H9 (cell line): ENCODE results near the gene TP73. TPM values are rescaled to one million over a fixed set of nuclear protein-coding genes. Genes with fewer than 3 reads are reported as not detected.

ENCODE experiments used
- DNase-seq: peaks from one replicate; pipeline ENCODE4 v3.0.0-alpha.2; 2017
- H2AFZ ChIP-seq: one replicate; pipeline ENCODE4 v1.6.1; 2013; ENCODE audit warnings: mild to moderate bottlenecking, low read length, control low read depth, moderate library complexity
- H2AK5ac ChIP-seq: 2 replicates; pipeline ENCODE4 v1.6.1; 2013; ENCODE audit warnings: low read length, control low read depth, mixed read lengths; ENCODE audit not compliant: insufficient read length
- H2BK120ac ChIP-seq: one replicate; pipeline ENCODE4 v1.6.1; 2013; ENCODE audit warnings: low read depth, mild to moderate bottlenecking, low read length, control low read depth, inconsistent platforms; ENCODE audit not compliant: poor library complexity, severe bottlenecking
- H2BK12ac ChIP-seq: 2 replicates; pipeline ENCODE4 v1.6.1; 2013; ENCODE audit warnings: low read length, control low read depth, mixed read lengths, low read depth; ENCODE audit not compliant: insufficient read length
- H2BK15ac ChIP-seq: 2 replicates; pipeline ENCODE4 v1.6.1; 2013; ENCODE audit warnings: low read depth, low read length, control low read depth
- H2BK20ac ChIP-seq: one replicate; pipeline ENCODE4 v1.6.1; 2013; ENCODE audit warnings: low read depth, mild to moderate bottlenecking, low read length, control low read depth, inconsistent platforms; ENCODE audit not compliant: poor library complexity, severe bottlenecking
- H2BK5ac ChIP-seq: 2 replicates; pipeline ENCODE4 v1.6.1; 2013; ENCODE audit warnings: low read length, control low read depth, mixed read lengths; ENCODE audit not compliant: insufficient read length
- H3K14ac ChIP-seq: 2 replicates; pipeline ENCODE4 v1.6.1; 2013; ENCODE audit warnings: low read length, control low read depth; ENCODE audit not compliant: insufficient read depth
- H3K18ac ChIP-seq: 2 replicates; pipeline ENCODE4 v1.6.1; 2013; ENCODE audit warnings: low read depth, mild to moderate bottlenecking, mixed read lengths, low read length, control low read depth; ENCODE audit not compliant: insufficient read length
- H3K23ac ChIP-seq: 2 replicates; pipeline ENCODE4 v1.6.1; 2013; ENCODE audit warnings: low read length, control low read depth, mixed read lengths, low read depth; ENCODE audit not compliant: insufficient read length
- H3K23me2 ChIP-seq: 2 replicates; pipeline ENCODE4 v1.6.1; 2013; ENCODE audit warnings: low read depth, mild to moderate bottlenecking, mixed read lengths, low read length, control low read depth; ENCODE audit not compliant: insufficient read length, poor library complexity, severe bottlenecking
- H3K27ac ChIP-seq: 2 replicates; pipeline ENCODE4 v1.5.1; 2013; ENCODE audit warnings: low read length, control low read depth, mixed read lengths, low read depth; ENCODE audit not compliant: insufficient read length
- H3K27me3 ChIP-seq: 2 replicates; pipeline ENCODE4 v1.6.1; 2013; ENCODE audit warnings: low read length, control low read depth, inconsistent platforms; ENCODE audit not compliant: insufficient read depth
- H3K4ac ChIP-seq: 2 replicates; pipeline ENCODE4 v1.6.1; 2013; ENCODE audit warnings: low read depth, mild to moderate bottlenecking, control low read depth, inconsistent platforms, low read length, moderate library complexity
- H3K4me1 ChIP-seq: 2 replicates; pipeline ENCODE4 v1.6.1; 2013; ENCODE audit warnings: low read length, control low read depth, inconsistent platforms; ENCODE audit not compliant: insufficient read depth
- H3K4me2 ChIP-seq: 2 replicates; pipeline ENCODE4 v1.6.1; 2013; ENCODE audit warnings: low read length, control low read depth, mixed read lengths; ENCODE audit not compliant: insufficient read length, insufficient read depth
- H3K56ac ChIP-seq: 2 replicates; pipeline ENCODE4 v1.6.1; 2013; ENCODE audit warnings: low read depth, mild to moderate bottlenecking, mixed read lengths, low read length, control low read depth; ENCODE audit not compliant: insufficient read length
- H3K79me1 ChIP-seq: 2 replicates; pipeline ENCODE4 v1.6.1; 2013; ENCODE audit warnings: low read depth, mild to moderate bottlenecking, moderate library complexity, low read length, control low read depth, inconsistent platforms; ENCODE audit not compliant: insufficient read depth, poor library complexity, severe bottlenecking
- H3K79me2 ChIP-seq: 2 replicates; pipeline ENCODE4 v1.6.1; 2013; ENCODE audit warnings: low read length, control low read depth, inconsistent platforms; ENCODE audit not compliant: insufficient read depth
- H3K9ac ChIP-seq: 2 replicates; pipeline ENCODE4 v1.6.1; 2013; ENCODE audit warnings: low read length, control low read depth, mixed read lengths; ENCODE audit not compliant: insufficient read length; ENCODE audit errors: extremely low read depth
- H3K9me3 ChIP-seq: one replicate; pipeline ENCODE4 v1.6.1; 2013; ENCODE audit warnings: low read depth, low read length, inconsistent platforms; ENCODE audit not compliant: control insufficient read depth
- H3T11ph ChIP-seq: one replicate; pipeline ENCODE4 v1.6.1; 2013; ENCODE audit warnings: mild to moderate bottlenecking, low read length, control low read depth, inconsistent platforms
- H4K20me1 ChIP-seq: one replicate; pipeline ENCODE4 v1.6.1; 2013; ENCODE audit not compliant: control insufficient read depth, insufficient read length, insufficient read depth
- H4K5ac ChIP-seq: 2 replicates; pipeline ENCODE4 v1.6.1; 2013; ENCODE audit warnings: low read depth, mild to moderate bottlenecking, mixed read lengths, low read length, control low read depth; ENCODE audit not compliant: insufficient read length
- H4K8ac ChIP-seq: replicated peaks from 2 replicates; pipeline ENCODE4 v1.6.1; 2013; ENCODE audit warnings: low read length, control low read depth, mixed read lengths, low read depth; ENCODE audit not compliant: insufficient read length
- H4K91ac ChIP-seq: 2 replicates; pipeline ENCODE4 v1.6.1; 2013; ENCODE audit warnings: low read depth, mild to moderate bottlenecking, moderate library complexity, mixed read lengths, low read length, control low read depth; ENCODE audit not compliant: insufficient read length
- H3K27ac Mint-ChIP-seq, 3 experiments: 2 replicates in 2 of 3; 3 replicates in 1 of 3; pipeline ENCODE4 v1.8.0; 2020 to 2021; ENCODE audit warnings: mixed read lengths in 3 of 3, mild to moderate bottlenecking in 1 of 3, moderate library complexity in 1 of 3
- H3K27me3 Mint-ChIP-seq: 2 replicates; pipeline ENCODE4 v1.8.0; 2021; ENCODE audit warnings: low read depth, mild to moderate bottlenecking, moderate library complexity, mixed read lengths
- H3K36me3 Mint-ChIP-seq, 3 experiments: 2 replicates in 2 of 3; 3 replicates in 1 of 3; pipeline ENCODE4 v1.8.0; 2020 to 2021; ENCODE audit warnings: low read depth in 3 of 3, mixed read lengths in 3 of 3; ENCODE audit not compliant: insufficient read depth in 1 of 3
- H3K4me1 Mint-ChIP-seq, 2 experiments: 2 replicates each; pipeline ENCODE4 v1.8.0; 2020; ENCODE audit warnings: mixed read lengths in 2 of 2
- H3K4me3 Mint-ChIP-seq, 2 experiments: 2 replicates in 1 of 2; 3 replicates in 1 of 2; pipeline ENCODE4 v1.8.0; 2020 to 2021; ENCODE audit warnings: mild to moderate bottlenecking in 2 of 2, mixed read lengths in 2 of 2, moderate library complexity in 1 of 2
- H3K9me3 Mint-ChIP-seq, 2 experiments: 2 replicates in 1 of 2; 3 replicates in 1 of 2; pipeline ENCODE4 v1.8.0; 2020; ENCODE audit warnings: mild to moderate bottlenecking in 2 of 2, mixed read lengths in 2 of 2, moderate library complexity in 1 of 2
- WGBS: extraction: QIAGEN DNeasy Blood & Tissue Kit; methylation state at CpG from one replicate; pipeline ENCODE4 v1.1.7; 2013; ENCODE audit warnings: missing lambda C conversion rate, low lambda C conversion rate, mixed read lengths; ENCODE audit not compliant: insufficient read length; ENCODE audit errors: extremely low coverage; 5-methylcytosine and 5-hydroxymethylcytosine counted together
- total RNA-seq: library from RNA; stranded (reverse); gene quantifications from 2 replicates; pipeline ENCODE4 v1.2.1, GENCODE V29; 2021
- TF ChIP-seq, protein P1 (sequence below): fragments of 200-600 bp; sonication (generic); conservative IDR thresholded peaks from 3 replicates; pipeline ENCODE4 v1.8.0; 2021; ENCODE audit warnings: antibody characterized with exemption, mild to moderate bottlenecking

The TP73 gene
- total RNA-seq, 1 experiment from 2014 or later = 4.7 TPM

- H3K4me1 Mint-ChIP-seq = peaks cover 4 to 26% of the 10 kb centered on the region in 2 experiments
- Histone ChIP-seq H2AK5ac (no peak overlapping the region), H3K18ac (no peak overlapping the region), H3K27ac (no peak overlapping the region), H2BK5ac (no peak overlapping the region), H3T11ph (no peak overlapping the region), H3K56ac (no peak overlapping the region), H3K79me1 (no peaks in the 10 kb centered on the region), H3K27me3 (no peaks in the 10 kb centered on the region; the same call in 1 of the 2 replicates), H2BK12ac (no peak overlapping the region), H4K20me1 (no peaks in the 10 kb centered on the region), H3K79me2 (no peaks in the 10 kb centered on the region), H4K5ac (no peak overlapping the region), H4K91ac (no peak overlapping the region), H3K23me2 (no peaks in the 10 kb centered on the region), H3K9ac (no peak overlapping the region), H3K4ac (no peak overlapping the region), H2AFZ (no peak overlapping the region), H2BK20ac (no peak overlapping the region), H2BK15ac (no peak overlapping the region), H3K9me3 (no peaks in the 10 kb centered on the region), H4K8ac (no peak overlapping the region), H3K23ac (no peak overlapping the region), H3K14ac (no peak overlapping the region; the same call in 1 of the 2 replicates), H3K4me2 (no peak overlapping the region), H3K4me1 (no peaks in the 10 kb centered on the region), H2BK120ac (no peak overlapping the region)
- TF ChIP-seq, protein P1, sequence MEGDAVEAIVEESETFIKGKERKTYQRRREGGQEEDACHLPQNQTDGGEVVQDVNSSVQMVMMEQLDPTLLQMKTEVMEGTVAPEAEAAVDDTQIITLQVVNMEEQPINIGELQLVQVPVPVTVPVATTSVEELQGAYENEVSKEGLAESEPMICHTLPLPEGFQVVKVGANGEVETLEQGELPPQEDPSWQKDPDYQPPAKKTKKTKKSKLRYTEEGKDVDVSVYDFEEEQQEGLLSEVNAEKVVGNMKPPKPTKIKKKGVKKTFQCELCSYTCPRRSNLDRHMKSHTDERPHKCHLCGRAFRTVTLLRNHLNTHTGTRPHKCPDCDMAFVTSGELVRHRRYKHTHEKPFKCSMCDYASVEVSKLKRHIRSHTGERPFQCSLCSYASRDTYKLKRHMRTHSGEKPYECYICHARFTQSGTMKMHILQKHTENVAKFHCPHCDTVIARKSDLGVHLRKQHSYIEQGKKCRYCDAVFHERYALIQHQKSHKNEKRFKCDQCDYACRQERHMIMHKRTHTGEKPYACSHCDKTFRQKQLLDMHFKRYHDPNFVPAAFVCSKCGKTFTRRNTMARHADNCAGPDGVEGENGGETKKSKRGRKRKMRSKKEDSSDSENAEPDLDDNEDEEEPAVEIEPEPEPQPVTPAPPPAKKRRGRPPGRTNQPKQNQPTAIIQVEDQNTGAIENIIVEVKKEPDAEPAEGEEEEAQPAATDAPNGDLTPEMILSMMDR = no peak
- no CpG with 5 or more reads among the region's 18 CpGs for WGBS
- H3K36me3 Mint-ChIP-seq = peaks cover 0 to 2% (median 1%) of the 10 kb centered on the region in 3 experiments; a peak in 2 of 7 replicates
- no peak overlapping the region; a peak in 1 of 5 replicates for H3K4me3 Mint-ChIP-seq
- no peak overlapping the region for H3K27ac Mint-ChIP-seq
- H3K27me3 Mint-ChIP-seq = peaks cover 34% of the 10 kb centered on the region
- DNase-seq = no peak
- H3K9me3 Mint-ChIP-seq = peaks cover 2 to 4% of the 10 kb centered on the region in 2 experiments; a peak in 4 of 5 replicates
Observed at GRCh38 chr1:3699596-3699995, 47.3 kb downstream of the TP73 start.
